ENCODE data around the gene ATAD3B.
"Not testable (repeated sequence)": the region's sequence is repeated elsewhere in the genome, so short reads cannot be mapped to it uniquely, and the experiment has no call there.

- TF ChIP-seq CTCF (IDR thresholded peaks at IDR 0.05; ENCODE audit: insufficient read depth, low read depth, low read length); EZH2 (IDR thresholded peaks at IDR 0.05; ENCODE audit: insufficient read depth, low read length): not testable (repeated sequence)
These were observed 14.8 kb upstream of the ATAD3B start for GRCh38 chr1:1456683-1457255.
